Neural progenitor cell (in vitro differentiated cells): ENCODE results near the gene NTM. TPM values are rescaled to one million over a fixed set of nuclear protein-coding genes. Genes with fewer than 3 reads are reported as not detected.
A peak's percentile ranks its signal among the peaks of the same experiment; 100 is the strongest.

Experiments
- DNase-seq: peaks from one replicate; pipeline ENCODE4 v3.0.0-alpha.2; 2016; ENCODE audit warnings: low spot score
- H2AFZ ChIP-seq: fragments of 200-600 bp; sonication (generic); replicated peaks from 2 replicates; pipeline ENCODE4 v1.6.1; 2016; ENCODE audit warnings: antibody characterized with exemption
- H3F3A ChIP-seq: fragments of 200-600 bp; sonication (generic); 2 replicates; pipeline ENCODE4 v1.6.1; 2016; ENCODE audit warnings: antibody characterized with exemption, low read depth
- H3K27ac ChIP-seq: fragments of 200-600 bp; sonication (generic); 2 replicates; pipeline ENCODE4 v1.5.1; 2016; ENCODE audit warnings: mild to moderate bottlenecking
- H3K27me3 ChIP-seq: fragments of 200-600 bp; sonication (generic); 2 replicates; pipeline ENCODE4 v1.6.1; 2016; ENCODE audit warnings: mild to moderate bottlenecking, moderate library complexity
- H3K36me3 ChIP-seq: fragments of 200-600 bp; sonication (generic); 2 replicates; pipeline ENCODE4 v1.5.1; 2016
- H3K4me1 ChIP-seq: fragments of 200-600 bp; sonication (generic); 2 replicates; pipeline ENCODE4 v1.6.1; 2016; ENCODE audit warnings: mixed run types
- H3K4me2 ChIP-seq: fragments of 200-600 bp; sonication (generic); 2 replicates; pipeline ENCODE4 v1.6.1; 2016
- H3K4me3 ChIP-seq: fragments of 200-600 bp; sonication (generic); 2 replicates; pipeline ENCODE4 v1.5.1; 2016
- H3K79me2 ChIP-seq: fragments of 200-600 bp; sonication (generic); 2 replicates; pipeline ENCODE4 v1.6.1; 2016; ENCODE audit warnings: low read depth
- H3K9ac ChIP-seq: fragments of 200-600 bp; sonication (generic); 2 replicates; pipeline ENCODE4 v1.6.1; 2016
- H3K9me3 ChIP-seq: fragments of 200-600 bp; sonication (generic); 2 replicates; pipeline ENCODE4 v1.5.1; 2016; ENCODE audit warnings: low read depth
- H4K20me1 ChIP-seq: fragments of 200-600 bp; sonication (generic); 2 replicates; pipeline ENCODE4 v1.6.1; 2016; ENCODE audit warnings: low read depth
- H3K27ac Mint-ChIP-seq: 3 replicates; pipeline ENCODE4 v1.8.0; 2021; ENCODE audit warnings: mixed read lengths
- H3K27me3 Mint-ChIP-seq: 2 replicates; pipeline ENCODE4 v1.8.0; 2022; ENCODE audit warnings: low read depth, mild to moderate bottlenecking, inconsistent platforms, moderate library complexity, mixed read lengths; ENCODE audit not compliant: insufficient read depth
- H3K36me3 Mint-ChIP-seq: 3 replicates; pipeline ENCODE4 v1.8.0; 2021; ENCODE audit warnings: mixed read lengths
- H3K4me1 Mint-ChIP-seq: 3 replicates; pipeline ENCODE4 v1.8.0; 2021; ENCODE audit warnings: mixed read lengths
- H3K4me3 Mint-ChIP-seq: 3 replicates; pipeline ENCODE4 v1.8.0; 2021; ENCODE audit warnings: mild to moderate bottlenecking, moderate library complexity, mixed read lengths
- H3K9me3 Mint-ChIP-seq: 3 replicates; pipeline ENCODE4 v1.8.0; 2020; ENCODE audit warnings: mixed read lengths
- CTCF ChIP-seq: fragments of 200-600 bp; sonication (generic); IDR thresholded peaks from 2 replicates; pipeline ENCODE4 v1.5.1; 2017; ENCODE audit warnings: antibody characterized with exemption, mild to moderate bottlenecking
- EZH2 ChIP-seq: fragments of 200-600 bp; sonication (generic); IDR thresholded peaks from 2 replicates; pipeline ENCODE4 v1.6.1; 2017; ENCODE audit warnings: antibody characterized with exemption, mild to moderate bottlenecking, moderate library complexity
- EZH2phosphoT487 ChIP-seq: fragments of 200-600 bp; sonication (generic); IDR thresholded peaks from 2 replicates; pipeline ENCODE4 v1.6.1; 2017; ENCODE audit warnings: antibody characterized with exemption
- total RNA-seq: library from RNA; depleted of rRNA; stranded (reverse); fragments of >200 nt; gene quantifications from 2 replicates; pipeline ENCODE4 v1.2.3, GENCODE V29; 2015; ENCODE audit warnings: low replicate concordance

Gene NTM
- total RNA-seq, 1 donor from 2014 or later: 4.3 TPM

- H3K4me1 Mint-ChIP-seq: peaks cover 26% of the 10 kb centered on the region
- Histone ChIP-seq H3K27me3 (no peaks in the 10 kb centered on the region), H3K4me2 (no peak overlapping the region), H3K9ac (no peak overlapping the region), H3K4me1 (peaks cover 30% of the 10 kb centered on the region), H3K36me3 (no peaks in the 10 kb centered on the region), H2AFZ (no peak overlapping the region), H3K27ac (no peak overlapping the region), H3K9me3 (no peaks in the 10 kb centered on the region), H4K20me1 (no peaks in the 10 kb centered on the region), H3F3A (peaks cover 15% of the 10 kb centered on the region), H3K79me2 (no peaks in the 10 kb centered on the region), H3K4me3 (no peak overlapping the region)
- no peak overlapping the region for H3K4me3 Mint-ChIP-seq
- peaks cover 11% of the 10 kb centered on the region for H3K9me3 Mint-ChIP-seq
- peaks cover 10% of the 10 kb centered on the region for H3K27me3 Mint-ChIP-seq
- TF ChIP-seq CTCF (no peak), EZH2 (no peak), EZH2phosphoT487 (no peak)
- no peak overlapping the region for H3K27ac Mint-ChIP-seq
- H3K36me3 Mint-ChIP-seq: no peaks in the 10 kb centered on the region
- no peak for DNase-seq
These were observed 440.1 kb downstream of the NTM start for GRCh38 chr11:131810541-131810940.

- peaks cover 12% of the 10 kb centered on the region for H3K27me3 Mint-ChIP-seq
- Histone ChIP-seq H3K4me2 (no peak overlapping the region), H2AFZ (no peak overlapping the region), H3K9ac (no peak overlapping the region), H3F3A (peaks cover 22% of the 10 kb centered on the region), H3K4me1 (peaks cover 37% of the 10 kb centered on the region), H3K79me2 (no peaks in the 10 kb centered on the region), H3K27me3 (no peaks in the 10 kb centered on the region), H4K20me1 (no peaks in the 10 kb centered on the region), H3K27ac (no peak overlapping the region), H3K36me3 (no peaks in the 10 kb centered on the region), H3K9me3 (no peaks in the 10 kb centered on the region), H3K4me3 (no peak overlapping the region)
- TF ChIP-seq EZH2: no peak
- TF ChIP-seq EZH2phosphoT487: no peak
- TF ChIP-seq CTCF: no peak
- DNase-seq: no peak
- no peak overlapping the region for H3K27ac Mint-ChIP-seq
- peaks cover 34% of the 10 kb centered on the region for H3K4me1 Mint-ChIP-seq
- no peak overlapping the region for H3K4me3 Mint-ChIP-seq
- H3K9me3 Mint-ChIP-seq: peaks cover 11% of the 10 kb centered on the region
- no peaks in the 10 kb centered on the region for H3K36me3 Mint-ChIP-seq
These were observed 441.0 kb downstream of the NTM start for GRCh38 chr11:131811383-131811782.

- Mint-ChIP-seq H3K4me1 (peaks cover 35% of the 10 kb centered on the region), H3K4me3 (no peak overlapping the region)
- H3K27ac ChIP-seq: no peak overlapping the region
These were observed 443.7 kb downstream of the NTM start for GRCh38 chr11:131814108-131814507.

More at GRCh38 chr11:131814108-131814507, 443.7 kb downstream of the NTM start:
- Mint-ChIP-seq H3K36me3 (no peaks in the 10 kb centered on the region), H3K27ac (no peak overlapping the region), H3K9me3 (peaks cover 11% of the 10 kb centered on the region), H3K27me3 (peaks cover 15% of the 10 kb centered on the region)
- no peaks in the 10 kb centered on the region for H4K20me1 ChIP-seq
- no peak overlapping the region for H3K4me3 ChIP-seq
- peaks cover 22% of the 10 kb centered on the region for H3F3A ChIP-seq
- H3K4me1 ChIP-seq: peaks cover 38% of the 10 kb centered on the region
- TF ChIP-seq CTCF: no peak
- no peak for TF ChIP-seq EZH2
- TF ChIP-seq EZH2phosphoT487: no peak
- H3K9ac ChIP-seq: no peak overlapping the region
- no peaks in the 10 kb centered on the region for H3K27me3 ChIP-seq
- H3K36me3 ChIP-seq: no peaks in the 10 kb centered on the region
- H3K9me3 ChIP-seq: no peaks in the 10 kb centered on the region
- H2AFZ ChIP-seq: no peak overlapping the region
- no peaks in the 10 kb centered on the region for H3K79me2 ChIP-seq
- no peak for DNase-seq
- peak overlapping the region; percentile 61 for H3K4me2 ChIP-seq
